H1 (cell line): ENCODE results near the gene PITPNB.

Experiments used
- ASH2L ChIP-seq: fragments of 200-600, 300-600 bp; sonication (generic); IDR thresholded peaks from one replicate; pipeline ENCODE4 v1.7.1; 2017; ENCODE audit warnings: low read length
- CREB1 ChIP-seq: IDR thresholded peaks from 2 replicates; pipeline ENCODE4 v1.6.1; 2012; ENCODE audit warnings: inconsistent platforms
- EZH2 ChIP-seq: fragments of 200-600 bp; sonication (generic); IDR thresholded peaks from 2 replicates; pipeline ENCODE4 v1.7.1; 2012; ENCODE audit warnings: low read depth, mild to moderate bottlenecking, moderate library complexity, low read length, inconsistent platforms; ENCODE audit not compliant: severe bottlenecking
- GABPA ChIP-seq: IDR thresholded peaks from 2 replicates; pipeline ENCODE4 v1.6.1; 2011; ENCODE audit warnings: mild to moderate bottlenecking, low read length, moderate library complexity, borderline replicate concordance; ENCODE audit not compliant: insufficient read depth
- PHF8 ChIP-seq: fragments of 200-600 bp; sonication (generic); conservative IDR thresholded peaks from 2 replicates; pipeline ENCODE4 v1.7.1; 2012; ENCODE audit warnings: low read depth, mild to moderate bottlenecking, inconsistent platforms, low read length, moderate library complexity
- POLR2A ChIP-seq, 2 experiments: IDR thresholded peaks; 1 replicate in 1 of 2; 2 replicates in 1 of 2; pipeline ENCODE4 v1.6.1; 2011; ENCODE audit warnings: low read depth in 2 of 2, low read length in 2 of 2, mild to moderate bottlenecking in 2 of 2; ENCODE audit errors: control extremely low read depth in 1 of 2
- TAF7 ChIP-seq: optimal IDR thresholded peaks from 2 replicates; pipeline ENCODE3; 2011; ENCODE audit warnings: low read depth, mild to moderate bottlenecking, inconsistent platforms, low read length, moderate library complexity, borderline replicate concordance
- YY1 ChIP-seq: IDR thresholded peaks from 2 replicates; pipeline ENCODE4 v1.6.1; 2011; ENCODE audit warnings: low read depth, mild to moderate bottlenecking, low read length
- TF ChIP-seq, protein P1 (sequence below), 3 experiments: IDR thresholded peaks; 1 replicate in 2 of 3; 2 replicates in 1 of 3; pipeline versions ENCODE4 v1.5.1 to v1.6.1; 2011; ENCODE audit warnings: low read length in 3 of 3, mild to moderate bottlenecking in 3 of 3, inconsistent platforms in 2 of 3, low read depth in 1 of 3, moderate library complexity in 1 of 3; ENCODE audit not compliant: insufficient read depth in 1 of 3; ENCODE audit errors: control extremely low read depth in 1 of 3
- TF ChIP-seq, protein P2 (sequence below): IDR thresholded peaks from 2 replicates; pipeline ENCODE4 v1.6.1; 2011; ENCODE audit warnings: low read length, improper control_type of control experiment

DNA sequence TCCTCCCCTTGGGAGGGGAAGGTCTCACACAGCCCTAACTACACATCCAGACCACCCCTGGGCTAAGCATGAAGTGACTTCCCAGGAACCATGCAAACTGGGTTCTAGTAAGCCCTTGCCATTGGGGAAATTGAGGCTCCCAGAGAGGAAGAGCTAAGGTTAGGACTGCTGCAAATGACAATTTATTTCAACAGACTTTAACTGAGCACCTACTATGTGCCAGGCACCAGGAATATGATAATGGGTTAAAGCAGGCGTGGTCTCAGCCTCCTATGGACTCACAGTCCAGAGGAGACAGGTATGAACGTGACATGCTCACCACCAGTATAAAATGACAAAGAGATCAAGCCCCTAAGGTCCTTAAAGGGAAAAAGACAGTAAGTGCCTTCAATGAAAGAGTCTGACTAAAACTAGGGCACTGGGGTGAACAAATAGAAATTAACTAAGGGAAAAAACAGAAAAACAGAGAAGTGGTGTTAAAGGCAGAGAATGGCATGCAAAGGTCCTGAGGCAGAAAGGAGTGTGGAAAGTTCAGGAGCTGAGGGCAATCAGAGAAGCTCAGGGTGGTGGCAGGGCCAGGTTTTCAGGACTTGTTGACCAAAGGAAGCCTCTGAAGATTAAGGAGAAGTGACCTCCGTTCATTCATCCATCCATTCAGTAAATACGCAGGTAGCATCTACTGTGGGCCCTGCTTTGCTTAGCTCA is 103.1 kb downstream of the PITPNB start:
- TF ChIP-seq CREB1 (no peak), YY1 (no peak), GABPA (no peak), POLR2A (IDR thresholded peaks at IDR 0.05; ENCODE audit: control extremely low read depth in 1 of 2, low read depth in 2 of 2, low read length in 2 of 2) (no peak), PHF8 (no peak), TAF7 (no peak), ASH2L (no peak), EZH2 (no peak)
- TF ChIP-seq, protein P1, sequence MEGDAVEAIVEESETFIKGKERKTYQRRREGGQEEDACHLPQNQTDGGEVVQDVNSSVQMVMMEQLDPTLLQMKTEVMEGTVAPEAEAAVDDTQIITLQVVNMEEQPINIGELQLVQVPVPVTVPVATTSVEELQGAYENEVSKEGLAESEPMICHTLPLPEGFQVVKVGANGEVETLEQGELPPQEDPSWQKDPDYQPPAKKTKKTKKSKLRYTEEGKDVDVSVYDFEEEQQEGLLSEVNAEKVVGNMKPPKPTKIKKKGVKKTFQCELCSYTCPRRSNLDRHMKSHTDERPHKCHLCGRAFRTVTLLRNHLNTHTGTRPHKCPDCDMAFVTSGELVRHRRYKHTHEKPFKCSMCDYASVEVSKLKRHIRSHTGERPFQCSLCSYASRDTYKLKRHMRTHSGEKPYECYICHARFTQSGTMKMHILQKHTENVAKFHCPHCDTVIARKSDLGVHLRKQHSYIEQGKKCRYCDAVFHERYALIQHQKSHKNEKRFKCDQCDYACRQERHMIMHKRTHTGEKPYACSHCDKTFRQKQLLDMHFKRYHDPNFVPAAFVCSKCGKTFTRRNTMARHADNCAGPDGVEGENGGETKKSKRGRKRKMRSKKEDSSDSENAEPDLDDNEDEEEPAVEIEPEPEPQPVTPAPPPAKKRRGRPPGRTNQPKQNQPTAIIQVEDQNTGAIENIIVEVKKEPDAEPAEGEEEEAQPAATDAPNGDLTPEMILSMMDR (IDR thresholded peaks at IDR 0.05; ENCODE audit: control extremely low read depth in 1 of 3, insufficient read depth in 1 of 3, low read depth in 1 of 3, low read length in 3 of 3) = no peak
- TF ChIP-seq, protein P2, sequence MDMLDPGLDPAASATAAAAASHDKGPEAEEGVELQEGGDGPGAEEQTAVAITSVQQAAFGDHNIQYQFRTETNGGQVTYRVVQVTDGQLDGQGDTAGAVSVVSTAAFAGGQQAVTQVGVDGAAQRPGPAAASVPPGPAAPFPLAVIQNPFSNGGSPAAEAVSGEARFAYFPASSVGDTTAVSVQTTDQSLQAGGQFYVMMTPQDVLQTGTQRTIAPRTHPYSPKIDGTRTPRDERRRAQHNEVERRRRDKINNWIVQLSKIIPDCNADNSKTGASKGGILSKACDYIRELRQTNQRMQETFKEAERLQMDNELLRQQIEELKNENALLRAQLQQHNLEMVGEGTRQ = no peak
